Measurements from ENCODE around the gene C17orf113. TPM values are rescaled to one million over a fixed set of nuclear protein-coding genes. Genes with fewer than 3 reads are reported as not detected.

Gene C17orf113
- total RNA-seq, 2 donors from 2014 or later: 0.84 to 1.2 TPM

DNA sequence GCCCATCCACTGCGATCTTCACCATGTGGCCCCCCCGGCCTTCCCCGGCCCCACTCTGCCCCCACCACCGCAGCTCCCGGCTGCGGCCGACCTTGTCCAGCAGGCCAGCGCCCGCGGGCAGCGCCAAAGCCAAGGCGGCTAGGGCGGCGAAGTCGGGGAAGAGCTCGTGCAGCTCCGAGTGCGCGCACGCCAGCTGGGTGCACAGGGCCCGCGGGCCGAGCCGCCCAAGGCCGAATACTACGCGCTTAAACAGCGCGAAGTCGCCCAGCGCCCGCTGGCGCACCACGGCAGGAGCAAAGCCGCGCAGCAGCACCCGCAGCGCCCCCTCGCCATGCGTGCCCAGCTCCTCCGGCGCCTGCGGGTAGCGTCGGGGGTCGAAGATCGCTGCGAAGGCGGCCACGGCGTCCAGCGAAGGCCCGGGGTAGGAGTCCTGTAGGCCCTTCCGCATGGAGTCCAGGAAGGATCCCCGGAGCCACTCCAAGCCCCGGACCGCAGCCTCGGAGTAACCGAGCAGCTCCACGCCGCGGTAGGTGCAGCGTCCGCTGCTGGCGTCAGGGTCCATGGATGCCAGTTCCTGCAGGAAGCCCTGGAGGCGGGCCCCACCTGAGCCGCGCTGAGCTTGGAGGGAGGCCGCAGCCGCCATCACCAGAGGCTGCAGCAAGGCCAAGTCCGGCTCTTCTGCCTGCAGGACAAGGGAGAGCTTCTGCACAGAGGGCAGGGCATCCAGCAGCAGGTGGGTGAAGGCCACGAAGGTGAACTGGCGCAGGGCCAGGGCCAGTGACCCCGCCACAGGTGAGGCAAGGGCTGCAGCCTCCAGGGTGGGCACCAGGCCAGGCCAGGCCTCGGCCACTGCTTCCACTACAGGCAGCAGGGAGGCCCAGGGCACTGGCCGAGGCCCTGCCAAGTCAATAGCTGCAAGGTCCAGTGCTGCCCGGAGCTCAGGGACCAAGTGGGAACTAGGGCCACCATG is 10.3 kb downstream of the C17orf113 start:
- no peak for DNase-seq
- Histone ChIP-seq H3K27ac (no peak overlapping the region), H3K4me1 (no peaks in the 10 kb centered on the region), H3K9me3 (no peaks in the 10 kb centered on the region), H3K36me3 (no peaks in the 10 kb centered on the region), H3K9ac (ENCODE audit: low read depth in 2 of 2, low read length in 2 of 2) (no peak overlapping the region), H3K27me3 (no peaks in the 10 kb centered on the region), H3K4me3 (no peak overlapping the region)
- TF ChIP-seq, protein P1, sequence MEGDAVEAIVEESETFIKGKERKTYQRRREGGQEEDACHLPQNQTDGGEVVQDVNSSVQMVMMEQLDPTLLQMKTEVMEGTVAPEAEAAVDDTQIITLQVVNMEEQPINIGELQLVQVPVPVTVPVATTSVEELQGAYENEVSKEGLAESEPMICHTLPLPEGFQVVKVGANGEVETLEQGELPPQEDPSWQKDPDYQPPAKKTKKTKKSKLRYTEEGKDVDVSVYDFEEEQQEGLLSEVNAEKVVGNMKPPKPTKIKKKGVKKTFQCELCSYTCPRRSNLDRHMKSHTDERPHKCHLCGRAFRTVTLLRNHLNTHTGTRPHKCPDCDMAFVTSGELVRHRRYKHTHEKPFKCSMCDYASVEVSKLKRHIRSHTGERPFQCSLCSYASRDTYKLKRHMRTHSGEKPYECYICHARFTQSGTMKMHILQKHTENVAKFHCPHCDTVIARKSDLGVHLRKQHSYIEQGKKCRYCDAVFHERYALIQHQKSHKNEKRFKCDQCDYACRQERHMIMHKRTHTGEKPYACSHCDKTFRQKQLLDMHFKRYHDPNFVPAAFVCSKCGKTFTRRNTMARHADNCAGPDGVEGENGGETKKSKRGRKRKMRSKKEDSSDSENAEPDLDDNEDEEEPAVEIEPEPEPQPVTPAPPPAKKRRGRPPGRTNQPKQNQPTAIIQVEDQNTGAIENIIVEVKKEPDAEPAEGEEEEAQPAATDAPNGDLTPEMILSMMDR (IDR thresholded peaks at IDR 0.05): no peak
- intact Hi-C loops (cut with DNase I): no loop called here

DNA sequence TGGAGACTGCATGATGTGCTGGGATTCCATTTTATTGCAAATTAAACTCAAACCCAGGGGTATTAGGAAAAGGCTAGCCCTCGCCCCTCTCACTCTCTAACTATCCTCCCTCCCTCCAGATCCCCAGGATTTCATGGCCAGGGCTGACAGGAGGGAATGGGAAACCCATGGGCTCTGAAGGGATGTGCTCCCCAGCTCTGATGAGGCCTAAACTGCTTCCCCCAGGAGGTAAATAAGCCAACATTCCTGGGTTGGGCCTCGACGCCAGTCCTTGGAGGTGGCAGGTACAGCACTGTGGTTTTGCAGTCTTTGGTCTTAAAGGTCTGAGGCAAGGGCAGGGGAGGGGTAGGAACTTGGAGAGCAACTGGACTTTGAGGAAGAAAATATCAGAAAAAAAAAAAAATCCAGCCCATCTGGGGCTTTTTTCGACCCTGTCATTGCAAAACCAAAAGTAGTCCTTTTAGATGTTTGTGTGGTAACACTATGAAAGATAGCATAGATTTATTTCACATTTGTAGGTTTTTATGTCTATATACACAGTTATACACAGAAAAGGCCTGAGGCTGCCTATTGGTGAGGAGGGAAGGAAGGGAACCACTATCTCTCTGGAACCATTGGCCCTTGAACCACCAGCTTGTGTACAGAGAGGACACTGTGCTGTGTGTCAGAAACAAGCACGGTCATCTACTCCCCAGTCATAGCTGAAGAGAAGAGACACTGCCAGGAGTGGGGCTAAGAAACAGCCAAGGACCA is 12.0 kb downstream of the C17orf113 start:
- intact Hi-C loops (cut with DNase I): no loop called here
- Histone ChIP-seq H3K27ac (no peak overlapping the region), H3K27me3 (no peaks in the 10 kb centered on the region), H3K4me3 (no peak overlapping the region), H3K4me1 (no peaks in the 10 kb centered on the region), H3K9me3 (no peaks in the 10 kb centered on the region), H3K9ac (ENCODE audit: low read depth in 2 of 2, low read length in 2 of 2) (no peak overlapping the region), H3K36me3 (no peaks in the 10 kb centered on the region)
- TF ChIP-seq, protein P1 (IDR thresholded peaks at IDR 0.05): no peak
- no peak for DNase-seq

DNA sequence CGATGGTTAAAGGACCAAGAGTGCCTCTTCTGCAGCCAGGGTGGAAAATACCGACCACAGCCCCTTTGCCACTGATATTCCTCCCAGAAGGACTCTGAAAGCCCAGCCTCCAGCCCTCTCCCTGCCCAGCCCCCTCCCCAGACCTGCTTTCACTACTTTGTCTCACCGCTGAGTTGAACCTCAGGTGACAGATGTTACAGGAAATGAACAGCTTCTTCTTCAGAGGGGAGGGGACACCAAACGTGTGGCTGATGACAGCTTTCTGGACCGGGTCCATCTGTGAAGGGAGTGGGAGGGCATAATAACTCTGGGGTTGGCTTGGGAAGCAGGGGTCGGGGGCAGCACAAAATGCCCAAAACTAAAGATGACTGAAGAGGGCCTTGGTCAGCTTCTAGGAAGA is 16.3 kb downstream of the C17orf113 start:
- DNase-seq: no peak
- no peaks in the 10 kb centered on the region for H3K9me3 ChIP-seq
- H3K36me3 ChIP-seq: no peaks in the 10 kb centered on the region
- TF ChIP-seq, protein P1 (IDR thresholded peaks at IDR 0.05): no peak
- H3K4me1 ChIP-seq: no peaks in the 10 kb centered on the region
- intact Hi-C loops (cut with DNase I): no loop called here
- H3K9ac ChIP-seq (ENCODE audit: low read depth in 2 of 2, low read length in 2 of 2): no peak overlapping the region
- H3K4me3 ChIP-seq: no peak overlapping the region
- no peak overlapping the region for H3K27ac ChIP-seq
- no peaks in the 10 kb centered on the region for H3K27me3 ChIP-seq

DNA sequence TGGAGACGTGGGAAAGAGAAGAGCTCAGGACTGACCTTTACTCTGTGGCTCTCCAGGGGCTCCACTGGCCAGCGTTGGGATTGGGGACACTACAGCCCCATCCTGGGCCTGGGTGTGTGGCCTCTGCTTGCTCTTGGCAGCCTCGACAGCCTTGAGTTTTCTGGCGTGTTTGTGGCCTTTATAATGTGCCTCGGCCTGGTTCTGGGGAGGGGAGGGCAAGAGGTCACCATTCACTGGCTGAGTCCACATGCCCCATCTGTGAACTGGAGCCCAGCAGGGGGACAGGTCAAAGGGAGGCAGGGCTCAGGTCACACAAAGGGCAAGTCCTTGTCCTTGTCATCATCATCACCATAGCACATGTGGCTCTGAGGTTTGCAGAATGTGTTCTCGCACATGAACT is 18.8 kb downstream of the C17orf113 start:
- TF ChIP-seq, protein P1 (IDR thresholded peaks at IDR 0.05): no peak
- H3K4me3 ChIP-seq: no peak overlapping the region
- no peak overlapping the region for H3K9ac ChIP-seq (ENCODE audit: low read depth in 2 of 2, low read length in 2 of 2)
- no peaks in the 10 kb centered on the region for H3K27me3 ChIP-seq
- intact Hi-C loops (cut with DNase I): no loop called here
- DNase-seq: no peak
- no peaks in the 10 kb centered on the region for H3K9me3 ChIP-seq
- H3K27ac ChIP-seq: no peak overlapping the region
- no peaks in the 10 kb centered on the region for H3K36me3 ChIP-seq
- H3K4me1 ChIP-seq: no peaks in the 10 kb centered on the region

DNA sequence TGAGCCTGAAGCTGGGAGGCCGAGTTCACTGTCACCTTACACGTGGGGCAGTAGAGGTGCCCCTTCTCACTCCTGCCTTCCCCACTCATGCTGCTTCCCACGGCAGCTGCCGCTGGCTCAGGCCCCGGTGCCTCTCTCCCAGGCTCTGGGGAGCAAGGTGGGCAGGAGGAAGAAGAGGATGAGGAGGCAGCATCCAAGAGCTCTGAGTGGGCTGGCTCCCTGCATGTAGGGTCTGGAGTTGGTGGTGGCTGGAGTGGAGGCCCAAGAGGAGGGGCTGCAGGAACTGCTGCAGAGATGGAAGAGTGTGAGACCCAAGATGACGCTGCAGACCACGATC is 21.6 kb downstream of the C17orf113 start:
- intact Hi-C loops (cut with DNase I): loop anchor here (5.0 kb wide), 2 partner anchors 74 to 89 kb away; no protein-coding TSS in a partner anchor
- Histone ChIP-seq H3K9ac (ENCODE audit: low read depth in 2 of 2, low read length in 2 of 2) (no peak overlapping the region), H3K27ac (no peak overlapping the region), H3K9me3 (no peaks in the 10 kb centered on the region), H3K4me3 (no peak overlapping the region), H3K4me1 (peaks cover 11% of the 10 kb centered on the region), H3K27me3 (no peaks in the 10 kb centered on the region), H3K36me3 (peaks cover 4% of the 10 kb centered on the region)
- DNase-seq: no peak
- TF ChIP-seq, protein P1 (IDR thresholded peaks at IDR 0.05): no peak

Measured in colonic mucosa (tissue), 4 donors.